Smooth muscle cell (in vitro differentiated cells): Measurements from ENCODE around the gene RYR2. TPM values are rescaled to one million over a fixed set of nuclear protein-coding genes. Genes with fewer than 3 reads are reported as not detected.

Experiments used
- DNase-seq: peaks from one replicate; lab custom pipeline; 2025; ENCODE audit not compliant: unreplicated experiment; lab: John Stamatoyannopoulos, UW
- H2AFZ ChIP-seq: fragments of 200-600 bp; sonication (generic); 2 replicates; pipeline ENCODE4 v1.6.0; 2016; ENCODE audit warnings: antibody characterized with exemption, low read depth, mild to moderate bottlenecking
- H3F3A ChIP-seq: fragments of 200-600 bp; sonication (generic); 2 replicates; pipeline ENCODE4 v1.6.0; 2017; ENCODE audit warnings: antibody characterized with exemption, low read depth
- H3K27ac ChIP-seq: fragments of 200-600 bp; sonication (generic); 2 replicates; pipeline ENCODE4 v1.5.1; 2016; ENCODE audit warnings: low read depth, mild to moderate bottlenecking
- H3K27me3 ChIP-seq: fragments of 200-600 bp; sonication (generic); 2 replicates; pipeline ENCODE4 v1.6.1; 2016; ENCODE audit warnings: low read depth, mild to moderate bottlenecking
- H3K36me3 ChIP-seq: fragments of 200-600 bp; sonication (generic); 2 replicates; pipeline ENCODE4 v1.5.1; 2016; ENCODE audit warnings: low read depth
- H3K4me1 ChIP-seq: fragments of 200-600 bp; sonication (generic); 2 replicates; pipeline ENCODE4 v1.5.1; 2016; ENCODE audit warnings: low read depth
- H3K4me2 ChIP-seq: fragments of 200-600 bp; sonication (generic); 2 replicates; pipeline ENCODE4 v1.6.0; 2016; ENCODE audit warnings: mild to moderate bottlenecking
- H3K4me3 ChIP-seq: fragments of 200-600 bp; sonication (generic); 2 replicates; pipeline ENCODE4 v1.5.1; 2016; ENCODE audit warnings: mild to moderate bottlenecking
- H3K79me2 ChIP-seq: fragments of 200-600 bp; sonication (generic); 2 replicates; pipeline ENCODE4 v1.6.0; 2016; ENCODE audit warnings: low read depth, mild to moderate bottlenecking
- H3K9ac ChIP-seq: fragments of 200-600 bp; sonication (generic); 2 replicates; pipeline ENCODE4 v1.6.0; 2016; ENCODE audit warnings: low read depth
- H3K9me3 ChIP-seq: fragments of 200-600 bp; sonication (generic); replicated peaks from 2 replicates; pipeline ENCODE4 v1.5.1; 2016; ENCODE audit warnings: low read depth
- H4K20me1 ChIP-seq: fragments of 200-600 bp; sonication (generic); 2 replicates; pipeline ENCODE4 v1.6.0; 2016; ENCODE audit warnings: low read depth
- WGBS: methylation state at CpG from one replicate; pipeline ENCODE4 v1.1.7; 2016; ENCODE audit warnings: low lambda C conversion rate; 5-methylcytosine and 5-hydroxymethylcytosine counted together
- polyA plus RNA-seq: library from polyadenylated mRNA; unstranded; fragments of >200 nt; fragmentation: Nextera tagmentation; extraction: Ambion mirVana; gene quantifications from 2 replicates; pipeline ENCODE4 v1.2.1, GENCODE V29; 2016
- total RNA-seq: library from RNA; depleted of rRNA; stranded (reverse); fragments of >200 nt; gene quantifications from 2 replicates; pipeline ENCODE4 v1.2.3, GENCODE V29; 2014
- TF ChIP-seq, protein P1 (sequence below): fragments of 200-600 bp; sonication (generic); IDR thresholded peaks from 2 replicates; pipeline ENCODE4 v1.5.1; 2017; ENCODE audit warnings: borderline replicate concordance, mild to moderate bottlenecking, antibody characterized with exemption; ENCODE audit not compliant: insufficient read depth, poor library complexity, severe bottlenecking

Gene RYR2
- total and polyA plus RNA-seq, 2 experiments from 2014 or later, result 0.09 TPM; not detected in 1

DNA sequence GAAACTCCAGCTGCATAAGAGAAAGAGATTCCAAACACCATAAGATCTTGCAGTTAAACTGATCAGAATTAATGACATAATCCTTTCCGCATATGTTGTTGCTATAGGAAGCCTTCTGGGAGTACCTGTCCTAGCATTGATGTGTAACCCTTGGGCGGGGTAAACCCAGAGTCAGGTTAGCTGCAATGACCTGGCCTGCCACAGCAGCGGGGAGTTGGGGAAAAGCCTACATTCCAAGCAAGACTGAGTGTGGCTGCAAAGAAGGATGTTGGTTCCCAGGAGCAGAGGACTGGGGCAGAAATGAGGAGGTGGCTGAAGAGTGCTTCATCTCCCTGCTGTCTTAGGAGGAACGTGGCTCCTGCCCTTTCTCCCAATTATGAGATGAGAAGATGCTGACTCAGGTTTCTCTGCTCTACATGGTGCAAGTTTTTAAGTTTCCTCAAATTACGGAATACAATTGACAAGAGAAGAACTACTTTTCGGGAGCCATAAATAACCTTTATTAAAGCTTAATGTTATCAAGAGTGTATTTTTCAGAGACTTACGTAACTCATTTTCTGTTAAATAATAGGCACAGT, 142.1 kb downstream of the RYR2 start:
- no peaks in the 10 kb centered on the region for H3K4me1 ChIP-seq
- H3K4me3 ChIP-seq, result no peak overlapping the region
- TF ChIP-seq, protein P1, sequence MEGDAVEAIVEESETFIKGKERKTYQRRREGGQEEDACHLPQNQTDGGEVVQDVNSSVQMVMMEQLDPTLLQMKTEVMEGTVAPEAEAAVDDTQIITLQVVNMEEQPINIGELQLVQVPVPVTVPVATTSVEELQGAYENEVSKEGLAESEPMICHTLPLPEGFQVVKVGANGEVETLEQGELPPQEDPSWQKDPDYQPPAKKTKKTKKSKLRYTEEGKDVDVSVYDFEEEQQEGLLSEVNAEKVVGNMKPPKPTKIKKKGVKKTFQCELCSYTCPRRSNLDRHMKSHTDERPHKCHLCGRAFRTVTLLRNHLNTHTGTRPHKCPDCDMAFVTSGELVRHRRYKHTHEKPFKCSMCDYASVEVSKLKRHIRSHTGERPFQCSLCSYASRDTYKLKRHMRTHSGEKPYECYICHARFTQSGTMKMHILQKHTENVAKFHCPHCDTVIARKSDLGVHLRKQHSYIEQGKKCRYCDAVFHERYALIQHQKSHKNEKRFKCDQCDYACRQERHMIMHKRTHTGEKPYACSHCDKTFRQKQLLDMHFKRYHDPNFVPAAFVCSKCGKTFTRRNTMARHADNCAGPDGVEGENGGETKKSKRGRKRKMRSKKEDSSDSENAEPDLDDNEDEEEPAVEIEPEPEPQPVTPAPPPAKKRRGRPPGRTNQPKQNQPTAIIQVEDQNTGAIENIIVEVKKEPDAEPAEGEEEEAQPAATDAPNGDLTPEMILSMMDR, result no peak
- no peak for DNase-seq
- H3K9me3 ChIP-seq, result no peaks in the 10 kb centered on the region
- no peaks in the 10 kb centered on the region for H3K79me2 ChIP-seq
- no peak overlapping the region for H3K9ac ChIP-seq
- H3K27ac ChIP-seq, result no peak overlapping the region
- peaks cover 20% of the 10 kb centered on the region for H3F3A ChIP-seq
- no peak overlapping the region for H3K4me2 ChIP-seq
- no peak overlapping the region for H2AFZ ChIP-seq
- WGBS, result 80% methylated on average over 7 of the region's 7 CpGs
- no peaks in the 10 kb centered on the region for H3K27me3 ChIP-seq
- H4K20me1 ChIP-seq, result no peaks in the 10 kb centered on the region
- H3K36me3 ChIP-seq, result no peaks in the 10 kb centered on the region

DNA sequence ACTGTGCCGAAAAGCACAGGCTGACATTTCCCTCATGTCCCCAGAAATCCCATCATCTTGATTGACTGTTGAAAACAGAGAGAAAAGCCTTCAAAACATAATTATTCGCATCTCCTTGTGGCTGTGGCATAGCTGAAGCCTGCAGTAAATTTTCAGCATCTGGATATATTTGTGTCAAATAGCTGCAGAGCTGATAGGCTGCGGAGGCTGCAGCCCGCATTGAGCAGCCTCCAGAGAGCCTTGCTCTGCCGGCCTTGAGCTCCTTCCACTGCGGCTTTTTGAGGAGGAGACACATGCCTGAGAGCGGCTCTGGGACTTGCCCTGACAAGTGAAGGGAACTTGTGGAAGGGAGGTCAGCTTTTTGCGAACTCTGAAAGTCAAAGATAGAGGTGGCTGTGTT, 144.7 kb downstream of the RYR2 start:
- H3K27ac ChIP-seq, result peak overlapping the region; percentile 34
- DNase-seq, result no peak
- WGBS, result 54% methylated on average over 8 of the region's 8 CpGs
- no peak overlapping the region for H3K4me3 ChIP-seq
- H3K9me3 ChIP-seq, result no peaks in the 10 kb centered on the region
- H3K27me3 ChIP-seq, result no peaks in the 10 kb centered on the region
- no peaks in the 10 kb centered on the region for H4K20me1 ChIP-seq
- H3K4me2 ChIP-seq, result no peak overlapping the region
- no peaks in the 10 kb centered on the region for H3K4me1 ChIP-seq
- H2AFZ ChIP-seq, result peak overlapping the region; percentile 55
- TF ChIP-seq, protein P1, result no peak
- no peak overlapping the region for H3K9ac ChIP-seq
- no peaks in the 10 kb centered on the region for H3K79me2 ChIP-seq
- no peaks in the 10 kb centered on the region for H3K36me3 ChIP-seq
- H3F3A ChIP-seq, result peaks cover 16% of the 10 kb centered on the region

DNA sequence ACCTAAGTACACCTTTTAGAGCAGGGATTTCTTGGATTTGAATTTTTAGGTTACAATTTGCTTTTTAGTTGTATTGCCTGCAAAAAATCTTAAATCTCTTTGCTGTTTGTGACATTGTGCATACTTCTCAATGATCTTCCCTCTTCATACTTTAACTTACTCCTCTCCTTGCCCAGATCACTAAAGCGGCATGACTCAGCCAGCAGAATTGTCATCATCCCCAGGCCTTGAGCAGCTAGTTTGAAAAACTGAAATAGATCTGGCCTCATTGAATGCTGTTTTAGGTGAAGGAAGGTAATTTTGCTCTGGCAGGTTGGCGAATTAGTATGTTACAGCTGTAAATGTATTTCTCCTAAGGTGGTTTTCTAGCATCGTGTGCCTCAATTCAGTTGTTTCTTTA, 145.9 kb downstream of the RYR2 start:
- Histone ChIP-seq H3K4me1 (no peaks in the 10 kb centered on the region), H3K4me2 (no peak overlapping the region), H2AFZ (no peak overlapping the region), H3F3A (peaks cover 16% of the 10 kb centered on the region), H3K9me3 (no peaks in the 10 kb centered on the region), H4K20me1 (no peaks in the 10 kb centered on the region), H3K27me3 (no peaks in the 10 kb centered on the region), H3K27ac (peak overlapping the region; percentile 63), H3K36me3 (no peaks in the 10 kb centered on the region), H3K79me2 (no peaks in the 10 kb centered on the region), H3K4me3 (no peak overlapping the region), H3K9ac (no peak overlapping the region)
- 59% methylated on average over 3 of the region's 3 CpGs for WGBS
- TF ChIP-seq, protein P1, result no peak
- DNase-seq, result no peak

DNA sequence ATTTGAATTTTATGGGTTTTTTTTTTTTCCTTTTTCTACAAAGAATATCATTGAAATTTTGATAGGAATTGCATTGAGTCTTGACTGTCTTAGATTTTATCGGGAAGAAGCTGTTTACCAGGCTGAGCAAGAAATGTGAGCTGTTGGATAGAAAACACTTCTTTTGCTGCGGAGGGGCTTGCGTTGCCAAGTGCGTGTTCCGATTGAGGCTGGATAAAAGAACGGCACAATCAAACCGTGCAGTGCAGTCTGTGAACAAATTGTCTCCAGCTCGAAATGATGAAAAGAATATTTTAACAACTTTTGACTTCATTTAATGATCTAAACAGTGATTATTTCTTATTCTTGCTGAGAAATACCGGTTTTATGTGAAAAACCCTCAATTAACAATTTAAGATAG, 149.4 kb downstream of the RYR2 start:
- Histone ChIP-seq H3K27me3 (no peaks in the 10 kb centered on the region), H3K36me3 (no peaks in the 10 kb centered on the region), H3K4me3 (no peak overlapping the region), H3K79me2 (no peaks in the 10 kb centered on the region), H2AFZ (no peak overlapping the region), H3K27ac (no peak overlapping the region), H3F3A (peaks cover 9% of the 10 kb centered on the region), H3K4me1 (no peaks in the 10 kb centered on the region), H3K4me2 (no peak overlapping the region), H3K9me3 (no peaks in the 10 kb centered on the region), H3K9ac (no peak overlapping the region), H4K20me1 (no peaks in the 10 kb centered on the region)
- no peak for DNase-seq
- 95% methylated on average over 9 of the region's 9 CpGs for WGBS
- TF ChIP-seq, protein P1, result no peak
